ENCODE measurements around the gene SPINK13.
A peak's percentile ranks its signal among the peaks of the same experiment; 100 is the strongest.
"Not testable (repeated sequence)": the region's sequence is repeated elsewhere in the genome, so short reads cannot be mapped to it uniquely, and the experiment has no call there.

Gene SPINK13

GRCh38 chr5:148267962-148268361 is 632 bp upstream of the SPINK13 start:
- no peak for DNase-seq (ENCODE audit: low spot score)
- H4K8ac ChIP-seq (ENCODE audit: low read depth, low read length) = no peak overlapping the region
- no peak overlapping the region for H3K4me3 ChIP-seq (ENCODE audit: low read length in 2 of 2)
- no peak overlapping the region for H3K23ac ChIP-seq (ENCODE audit: low read depth, low read length, poor library complexity)
- H3K9me3 ChIP-seq (replicated peaks in 1 of 2; ENCODE audit: control insufficient read depth in 2 of 2, insufficient read depth in 1 of 2, low read depth in 1 of 2, low read length in 2 of 2) = no peaks in the 10 kb centered on the region
- H3K36me3 ChIP-seq (replicated peaks in 1 of 2; ENCODE audit: control insufficient read depth in 2 of 2, insufficient read depth in 2 of 2, low read length in 2 of 2) = no peaks in the 10 kb centered on the region
- H3K4me2 ChIP-seq (ENCODE audit: insufficient read depth, low read length, poor library complexity, severe bottlenecking) = no peak overlapping the region
- no peaks in the 10 kb centered on the region for H3K27me3 ChIP-seq (ENCODE audit: control insufficient read depth in 3 of 3, insufficient read depth in 3 of 3, low read depth in 1 of 3, low read length in 3 of 3)
- H2BK12ac ChIP-seq (ENCODE audit: low read length) = no peak overlapping the region
- H2BK5ac ChIP-seq (ENCODE audit: low read length) = no peak overlapping the region
- H2AK5ac ChIP-seq (ENCODE audit: low read depth, low read length) = no peak overlapping the region
- no peak overlapping the region for H3K27ac ChIP-seq (replicated peaks; ENCODE audit: low read length)
- no CpG with 5 or more reads among the region's 3 CpGs for WGBS, 2 donors (ENCODE audit: extremely low coverage in 2 of 2, insufficient read length in 2 of 2, insufficient replicate concordance in 1 of 2)
- no peak overlapping the region for H2BK120ac ChIP-seq (ENCODE audit: low read depth, low read length)
- H3K4me1 ChIP-seq (ENCODE audit: control insufficient read depth in 2 of 2, insufficient read depth in 1 of 2, low read depth in 1 of 2, low read length in 2 of 2) = no peaks in the 10 kb centered on the region
- no peak overlapping the region for H2BK15ac ChIP-seq (ENCODE audit: low read length)
- no peak overlapping the region for H3K18ac ChIP-seq (ENCODE audit: low read length)
- H3K14ac ChIP-seq (ENCODE audit: low read length) = no peak overlapping the region
- H3K79me1 ChIP-seq (ENCODE audit: low read depth, low read length) = no peaks in the 10 kb centered on the region
- H3K9ac ChIP-seq (ENCODE audit: low read depth, low read length, poor library complexity) = no peak overlapping the region
- H3K4ac ChIP-seq (ENCODE audit: low read length) = no peak overlapping the region
- H2AFZ ChIP-seq (ENCODE audit: low read length) = no peak overlapping the region
- H4K91ac ChIP-seq (ENCODE audit: low read depth, low read length, poor library complexity) = no peak overlapping the region

GRCh38 chr5:148275129-148275528 is 6.5 kb downstream of the SPINK13 start:
- not testable (repeated sequence) for H3K14ac ChIP-seq (ENCODE audit: low read length); H3K9me3 ChIP-seq (replicated peaks in 1 of 2; ENCODE audit: control insufficient read depth in 2 of 2, insufficient read depth in 1 of 2, low read depth in 1 of 2, low read length in 2 of 2); H3K36me3 ChIP-seq (replicated peaks in 1 of 2; ENCODE audit: control insufficient read depth in 2 of 2, insufficient read depth in 2 of 2, low read length in 2 of 2); H3K4ac ChIP-seq (ENCODE audit: low read length); H3K27ac ChIP-seq (replicated peaks; ENCODE audit: low read length); H2AFZ ChIP-seq (ENCODE audit: low read length); H2BK5ac ChIP-seq (ENCODE audit: low read length); H3K79me1 ChIP-seq (ENCODE audit: low read depth, low read length); H3K23ac ChIP-seq (ENCODE audit: low read depth, low read length, poor library complexity); H3K9ac ChIP-seq (ENCODE audit: low read depth, low read length, poor library complexity); H2BK120ac ChIP-seq (ENCODE audit: low read depth, low read length); H3K4me3 ChIP-seq (ENCODE audit: low read length in 2 of 2); H2BK15ac ChIP-seq (ENCODE audit: low read length); H3K27me3 ChIP-seq (ENCODE audit: control insufficient read depth in 3 of 3, insufficient read depth in 3 of 3, low read depth in 1 of 3, low read length in 3 of 3); H4K91ac ChIP-seq (ENCODE audit: low read depth, low read length, poor library complexity); DNase-seq (ENCODE audit: low spot score); H3K4me1 ChIP-seq (ENCODE audit: control insufficient read depth in 2 of 2, insufficient read depth in 1 of 2, low read depth in 1 of 2, low read length in 2 of 2); H4K8ac ChIP-seq (ENCODE audit: low read depth, low read length); H3K4me2 ChIP-seq (ENCODE audit: insufficient read depth, low read length, poor library complexity, severe bottlenecking); H2BK12ac ChIP-seq (ENCODE audit: low read length); H3K18ac ChIP-seq (ENCODE audit: low read length); H2AK5ac ChIP-seq (ENCODE audit: low read depth, low read length)
- no CpG with 5 or more reads among the region's 2 CpGs for WGBS, 2 donors (ENCODE audit: extremely low coverage in 2 of 2, insufficient read length in 2 of 2, insufficient replicate concordance in 1 of 2)

- not testable (repeated sequence) for H3K4ac ChIP-seq (ENCODE audit: low read length); H4K8ac ChIP-seq (ENCODE audit: low read depth, low read length); H2BK5ac ChIP-seq (ENCODE audit: low read length); H3K14ac ChIP-seq (ENCODE audit: low read length); H2BK12ac ChIP-seq (ENCODE audit: low read length); H3K4me3 ChIP-seq (ENCODE audit: low read length in 2 of 2); H2AK5ac ChIP-seq (ENCODE audit: low read depth, low read length); H3K4me1 ChIP-seq (ENCODE audit: control insufficient read depth in 2 of 2, insufficient read depth in 1 of 2, low read depth in 1 of 2, low read length in 2 of 2); H4K91ac ChIP-seq (ENCODE audit: low read depth, low read length, poor library complexity); H3K36me3 ChIP-seq (replicated peaks in 1 of 2; ENCODE audit: control insufficient read depth in 2 of 2, insufficient read depth in 2 of 2, low read length in 2 of 2); H2BK120ac ChIP-seq (ENCODE audit: low read depth, low read length); H3K23ac ChIP-seq (ENCODE audit: low read depth, low read length, poor library complexity); H3K18ac ChIP-seq (ENCODE audit: low read length); H3K9ac ChIP-seq (ENCODE audit: low read depth, low read length, poor library complexity); H3K27me3 ChIP-seq (ENCODE audit: control insufficient read depth in 3 of 3, insufficient read depth in 3 of 3, low read depth in 1 of 3, low read length in 3 of 3); H3K79me1 ChIP-seq (ENCODE audit: low read depth, low read length); H3K9me3 ChIP-seq (replicated peaks in 1 of 2; ENCODE audit: control insufficient read depth in 2 of 2, insufficient read depth in 1 of 2, low read depth in 1 of 2, low read length in 2 of 2); H3K4me2 ChIP-seq (ENCODE audit: insufficient read depth, low read length, poor library complexity, severe bottlenecking); H2BK15ac ChIP-seq (ENCODE audit: low read length); DNase-seq (ENCODE audit: low spot score); H3K27ac ChIP-seq (replicated peaks; ENCODE audit: low read length)
- WGBS, 2 donors (ENCODE audit: extremely low coverage in 2 of 2, insufficient read length in 2 of 2, insufficient replicate concordance in 1 of 2) = no CpG with 5 or more reads among the region's 5 CpGs
- H2AFZ ChIP-seq (ENCODE audit: low read length) = peak overlapping the region; percentile 88
These were observed 12.3 kb downstream of the SPINK13 start for GRCh38 chr5:148280893-148281292.

GRCh38 chr5:148281336-148281735 is 12.7 kb downstream of the SPINK13 start:
- not testable (repeated sequence) for H3K4me1 ChIP-seq (ENCODE audit: control insufficient read depth in 2 of 2, insufficient read depth in 1 of 2, low read depth in 1 of 2, low read length in 2 of 2); H3K4me2 ChIP-seq (ENCODE audit: insufficient read depth, low read length, poor library complexity, severe bottlenecking); H4K8ac ChIP-seq (ENCODE audit: low read depth, low read length); H3K36me3 ChIP-seq (replicated peaks in 1 of 2; ENCODE audit: control insufficient read depth in 2 of 2, insufficient read depth in 2 of 2, low read length in 2 of 2); H3K27ac ChIP-seq (replicated peaks; ENCODE audit: low read length); H3K27me3 ChIP-seq (ENCODE audit: control insufficient read depth in 3 of 3, insufficient read depth in 3 of 3, low read depth in 1 of 3, low read length in 3 of 3); H2BK15ac ChIP-seq (ENCODE audit: low read length); H3K4ac ChIP-seq (ENCODE audit: low read length); H3K14ac ChIP-seq (ENCODE audit: low read length); H2BK5ac ChIP-seq (ENCODE audit: low read length); H2BK12ac ChIP-seq (ENCODE audit: low read length); H2BK120ac ChIP-seq (ENCODE audit: low read depth, low read length); H3K4me3 ChIP-seq (ENCODE audit: low read length in 2 of 2); H3K9ac ChIP-seq (ENCODE audit: low read depth, low read length, poor library complexity); H3K23ac ChIP-seq (ENCODE audit: low read depth, low read length, poor library complexity); H2AK5ac ChIP-seq (ENCODE audit: low read depth, low read length); H3K9me3 ChIP-seq (replicated peaks in 1 of 2; ENCODE audit: control insufficient read depth in 2 of 2, insufficient read depth in 1 of 2, low read depth in 1 of 2, low read length in 2 of 2); H3K18ac ChIP-seq (ENCODE audit: low read length); H3K79me1 ChIP-seq (ENCODE audit: low read depth, low read length); H4K91ac ChIP-seq (ENCODE audit: low read depth, low read length, poor library complexity); DNase-seq (ENCODE audit: low spot score)
- H2AFZ ChIP-seq (ENCODE audit: low read length) = peak overlapping the region; percentile 88
- WGBS, 2 donors (ENCODE audit: extremely low coverage in 2 of 2, insufficient read length in 2 of 2, insufficient replicate concordance in 1 of 2) = no CpG with 5 or more reads among the region's 4 CpGs

Measured in neuronal stem cell (in vitro differentiated cells).